Right ventricle myocardium inferior (tissue), 1 donor: ENCODE data around the gene TMEM43. TPM values are rescaled to one million over a fixed set of nuclear protein-coding genes. Genes with fewer than 3 reads are reported as not detected.

Experiments
- ATAC-seq: fragments of 200-7000 bp; cut with Tn5 transposase; one replicate; pipeline ENCODE4 v1.9.1; 2020; ENCODE audit warnings: mild to moderate bottlenecking, moderate library complexity
- DNase-seq: peaks from one replicate; pipeline ENCODE4 v3.0.0; 2021; ENCODE audit errors: missing footprints
- intact Hi-C: fragments of 100-400 bp; cut with DNase I; formaldehyde crosslinking; loops from one replicate; pipeline ENCODE4 v1.11.0; 2022
- total RNA-seq: library from RNA; stranded (reverse); fragmentation: NEBNext Ultra II Directional; extraction: Animal tissue kit (Norgen Biotek cat#: 25700); gene quantifications from one replicate; pipeline ENCODE4 v1.2.1, GENCODE V29; 2021
- donor health status: DM: no; HTN: yes; CAD: no; lungs with severe emphysema.

Gene TMEM43
- total RNA-seq, 1 donor from 2014 or later, result 40.0 TPM

GRCh38 chr3:14188041-14188754, 63.3 kb downstream of the TMEM43 start:
- no peak for DNase-seq

More at GRCh38 chr3:14188041-14188754, 63.3 kb downstream of the TMEM43 start:
- intact Hi-C loops, result no loop called here
- ATAC-seq, result no peak

Other genes starting within 250 kb of the TMEM43 start
- not detected for gene WNT7A, start 245.0 kb upstream of the TMEM43 start, total RNA-seq
- 31.4 TPM for gene CHCHD4, start 182 bp upstream of the TMEM43 start, total RNA-seq
- 7.7 TPM for gene XPC, start 53.5 kb downstream of the TMEM43 start, total RNA-seq
- 17.2 TPM for gene LSM3, start 53.8 kb downstream of the TMEM43 start, total RNA-seq